ENCODE results near the gene TMEM217.

The TMEM217 gene

GRCh38 chr6:37289931-37290330, 32.0 kb upstream of the TMEM217 start:
- no peaks in the 10 kb centered on the region; the same call in 1 of the 2 replicates for H3K4me1 ChIP-seq
- no peaks in the 10 kb centered on the region for H3K9me3 ChIP-seq
- TF ChIP-seq CTCF (IDR thresholded peaks at IDR 0.05; ENCODE audit: low read depth, low read length): no peak
- peaks cover 29% of the 10 kb centered on the region for H3K36me3 ChIP-seq
- H3K27me3 ChIP-seq: no peaks in the 10 kb centered on the region
- H3K4me3 ChIP-seq (ENCODE audit: low read depth, low read length): no peak overlapping the region
- DNase-seq: no peak

- TF ChIP-seq CTCF (IDR thresholded peaks at IDR 0.05; ENCODE audit: low read depth, low read length): no peak
- Histone ChIP-seq H3K4me1 (no peaks in the 10 kb centered on the region; the same call in 1 of the 2 replicates), H3K36me3 (peaks cover 43% of the 10 kb centered on the region), H3K27me3 (no peaks in the 10 kb centered on the region), H3K9me3 (no peaks in the 10 kb centered on the region), H3K4me3 (ENCODE audit: low read depth, low read length) (no peak overlapping the region)
- no peak for DNase-seq
These were observed 30.3 kb upstream of the TMEM217 start for GRCh38 chr6:37288247-37288646.

GRCh38 chr6:37287519-37288157, 29.7 kb upstream of the TMEM217 start:
- Histone ChIP-seq H3K27me3 (no peaks in the 10 kb centered on the region), H3K9me3 (no peaks in the 10 kb centered on the region), H3K4me1 (no peaks in the 10 kb centered on the region; the same call in 1 of the 2 replicates), H3K4me3 (ENCODE audit: low read depth, low read length) (no peak overlapping the region), H3K36me3 (peaks cover 44% of the 10 kb centered on the region)
- no peak for TF ChIP-seq CTCF (IDR thresholded peaks at IDR 0.05; ENCODE audit: low read depth, low read length)
- DNase-seq: no peak

- TF ChIP-seq CTCF (IDR thresholded peaks at IDR 0.05; ENCODE audit: low read depth, low read length): no peak
- H3K4me3 ChIP-seq (ENCODE audit: low read depth, low read length): no peak overlapping the region
- no peaks in the 10 kb centered on the region for H3K27me3 ChIP-seq
- peaks cover 34% of the 10 kb centered on the region for H3K36me3 ChIP-seq
- no peaks in the 10 kb centered on the region for H3K9me3 ChIP-seq
- H3K4me1 ChIP-seq: no peaks in the 10 kb centered on the region; the same call in 1 of the 2 replicates
- DNase-seq: no peak
These were observed 27.9 kb upstream of the TMEM217 start for GRCh38 chr6:37285861-37286311.

GRCh38 chr6:37284781-37285180, 26.8 kb upstream of the TMEM217 start:
- no peak for TF ChIP-seq CTCF (IDR thresholded peaks at IDR 0.05; ENCODE audit: low read depth, low read length)
- no peak for DNase-seq
- Histone ChIP-seq H3K4me1 (no peaks in the 10 kb centered on the region; the same call in 1 of the 2 replicates), H3K36me3 (peaks cover 38% of the 10 kb centered on the region), H3K27me3 (no peaks in the 10 kb centered on the region), H3K4me3 (ENCODE audit: low read depth, low read length) (no peak overlapping the region), H3K9me3 (no peaks in the 10 kb centered on the region)

GRCh38 chr6:37283671-37284151, 25.8 kb upstream of the TMEM217 start:
- Histone ChIP-seq H3K4me1 (no peaks in the 10 kb centered on the region; the same call in 1 of the 2 replicates), H3K27me3 (no peaks in the 10 kb centered on the region), H3K4me3 (ENCODE audit: low read depth, low read length) (no peak overlapping the region), H3K9me3 (no peaks in the 10 kb centered on the region), H3K36me3 (peaks cover 38% of the 10 kb centered on the region)
- DNase-seq: no peak
- TF ChIP-seq CTCF (IDR thresholded peaks at IDR 0.05; ENCODE audit: low read depth, low read length): no peak

Data from BE2C (cell line).